ENCODE data around the gene TMEM212. TPM values are rescaled to one million over a fixed set of nuclear protein-coding genes. Genes with fewer than 3 reads are reported as not detected.

TMEM212 gene
- total and polyA plus RNA-seq, 9 of the 15 experiments (the other 6 are each of a cell fraction or from before 2014, with no cell fraction given): not detected

- TF ChIP-seq ZNF449 (CRISPR knock-in tag; IDR thresholded peaks at IDR 0.05) (no peak), SIN3A (IDR thresholded peaks at IDR 0.05; ENCODE audit: borderline replicate concordance in 2 of 2, control insufficient read depth in 1 of 2, low read depth in 2 of 2, low read length in 2 of 2) (peak; percentile 61 to 75; a peak in 3 of 4 replicates), NKRF (IDR thresholded peaks at IDR 0.05; ENCODE audit: borderline replicate concordance) (peak; percentile 47; the same call in 1 of the 2 replicates), USF2 (CRISPR knock-in tag; IDR thresholded peaks at IDR 0.05) (no peak), RFX7 (CRISPR knock-in tag; IDR thresholded peaks at IDR 0.05) (no peak), ELK3 (CRISPR knock-in tag; IDR thresholded peaks at IDR 0.05) (no peak), TBP (optimal IDR thresholded peaks at IDR 0.05; ENCODE audit: low read depth, low read length) (no peak), SMARCA5 (IDR thresholded peaks at IDR 0.05) (no peak), RNF2 (IDR thresholded peaks at IDR 0.05) (peak; percentile 75; the same call in 1 of the 2 replicates), CREB1 (IDR thresholded peaks at IDR 0.05) (peak; percentile 39), CREB1 (CRISPR knock-in tag; IDR thresholded peaks at IDR 0.05) (no peak; the same call in 1 of the 2 replicates), THAP7 (CRISPR knock-in tag; IDR thresholded peaks at IDR 0.05) (0 out of 2 replicates have a peak, but pooled peaks have one; percentile 10), CREM (IDR thresholded peaks at IDR 0.05; ENCODE audit: low read depth) (peak; percentile 58; the same call in 1 of the 2 replicates), ZNF121 (CRISPR knock-in tag; conservative IDR thresholded peaks at IDR 0.05) (0 out of 2 replicates have a peak, but pooled peaks have one; percentile 16), ZNF3 (CRISPR knock-in tag; IDR thresholded peaks at IDR 0.05) (no peak), MIER1 (IDR thresholded peaks at IDR 0.05; ENCODE audit: low read depth) (no peak), ZNF583 (CRISPR knock-in tag; IDR thresholded peaks at IDR 0.05) (peak; percentile 73; the same call in 1 of the 2 replicates), ZBTB9 (CRISPR knock-in tag; IDR thresholded peaks at IDR 0.05) (peak; percentile 88; the same call in 1 of the 2 replicates), ZSCAN29 (IDR thresholded peaks at IDR 0.05) (peak; percentile 85), CTBP1 (IDR thresholded peaks at IDR 0.05; ENCODE audit: borderline replicate concordance) (peak; percentile 59; the same call in 1 of the 2 replicates), MCM5 (IDR thresholded peaks at IDR 0.05; ENCODE audit: low read depth) (no peak), ZNF347 (CRISPR knock-in tag; IDR thresholded peaks at IDR 0.05; ENCODE audit: low read depth) (no peak)
Observed at GRCh38 chr3:171809861-171810628, 33.1 kb upstream of the TMEM212 start, which contains the start of gene PLD1 (continued).
